Liver (tissue), 9 donors: ENCODE data around the gene NUDT2. TPM values are rescaled to one million over a fixed set of nuclear protein-coding genes. Genes with fewer than 3 reads are reported as not detected.

ENCODE experiments used
- DNase-seq: peaks from one replicate; pipeline ENCODE4 v3.0.0-alpha.2; 2017; ENCODE audit warnings: low spot score
- H3K27ac ChIP-seq, 2 donors: one replicate each; pipeline ENCODE4 v1.7.0; 2013; ENCODE audit warnings: inconsistent platforms in 2 of 2, low read length in 2 of 2, control low read depth in 1 of 2, low read depth in 1 of 2, mild to moderate bottlenecking in 1 of 2
- H3K27me3 ChIP-seq, 4 donors: one replicate each; pipeline versions ENCODE4 v1.6.1 to v1.7.0; 2013; ENCODE audit warnings: low read length in 3 of 4, inconsistent platforms in 1 of 4, mild to moderate bottlenecking in 1 of 4, moderate library complexity in 1 of 4; ENCODE audit not compliant: control insufficient read depth in 4 of 4, insufficient read depth in 4 of 4
- H3K36me3 ChIP-seq, 4 donors: one replicate each; pipeline versions ENCODE4 v1.6.1 to v1.7.0; 2013; ENCODE audit warnings: low read length in 3 of 4, mild to moderate bottlenecking in 3 of 4, low read depth in 1 of 4, moderate library complexity in 1 of 4; ENCODE audit not compliant: control insufficient read depth in 4 of 4, insufficient read depth in 3 of 4
- H3K4me1 ChIP-seq, 4 donors: one replicate each; pipeline versions ENCODE4 v1.6.1 to v1.7.0; 2013; ENCODE audit warnings: low read length in 3 of 4, mild to moderate bottlenecking in 3 of 4, moderate library complexity in 1 of 4; ENCODE audit not compliant: control insufficient read depth in 4 of 4, insufficient read depth in 4 of 4
- H3K4me3 ChIP-seq, 3 donors: one replicate each; pipeline versions ENCODE4 v1.6.1 to v1.7.0; 2013; ENCODE audit warnings: low read length in 3 of 3, control low read depth in 1 of 3, low read depth in 1 of 3, mild to moderate bottlenecking in 1 of 3
- H3K9ac ChIP-seq, 2 donors: one replicate each; pipeline ENCODE4 v1.7.0; 2013; ENCODE audit warnings: low read length in 2 of 2, mild to moderate bottlenecking in 2 of 2, moderate library complexity in 2 of 2, control low read depth in 1 of 2, low read depth in 1 of 2
- H3K9me3 ChIP-seq, 4 donors: one replicate each; pipeline versions ENCODE4 v1.6.1 to v1.7.0; 2013; ENCODE audit warnings: low read length in 3 of 4; ENCODE audit not compliant: control insufficient read depth in 4 of 4
- ATF3 ChIP-seq: IDR thresholded peaks from 2 replicates; pipeline ENCODE4 v1.6.1; 2016; ENCODE audit warnings: antibody characterized with exemption
- CTCF ChIP-seq: fragments of 150-350 bp; IDR thresholded peaks from 2 replicates; pipeline ENCODE4 v1.5.1; 2017; ENCODE audit warnings: improper control_type of control experiment, low read depth, low read length; ENCODE audit not compliant: missing input control
- EGR1 ChIP-seq, 2 donors: IDR thresholded peaks; 2 replicates each; pipeline ENCODE4 v1.6.1; 2016 to 2018; ENCODE audit warnings: antibody characterized with exemption in 2 of 2, low read depth in 2 of 2
- FOXA2 ChIP-seq: IDR thresholded peaks from 2 replicates; pipeline ENCODE4 v1.6.1; 2016; ENCODE audit warnings: antibody characterized with exemption
- HNF4A ChIP-seq, 2 donors: conservative IDR thresholded peaks; 2 replicates each; pipeline ENCODE4 v1.6.1; 2016; ENCODE audit warnings: antibody characterized with exemption in 2 of 2, mild to moderate bottlenecking in 2 of 2
- HNF4G ChIP-seq: IDR thresholded peaks from 2 replicates; pipeline ENCODE4 v1.6.1; 2016; ENCODE audit warnings: antibody characterized with exemption
- JUND ChIP-seq, 2 donors: IDR thresholded peaks; 2 replicates each; pipeline ENCODE4 v1.6.1; 2016; ENCODE audit warnings: antibody characterized with exemption in 2 of 2
- MAX ChIP-seq: IDR thresholded peaks from 2 replicates; pipeline ENCODE4 v1.6.1; 2016; ENCODE audit warnings: antibody characterized with exemption
- NR2F2 ChIP-seq: IDR thresholded peaks from 2 replicates; pipeline ENCODE4 v1.6.1; 2016; ENCODE audit warnings: antibody characterized with exemption
- RAD21 ChIP-seq, 2 donors: IDR thresholded peaks; 2 replicates each; pipeline ENCODE4 v1.6.1; 2016; ENCODE audit warnings: antibody characterized with exemption in 2 of 2, mild to moderate bottlenecking in 2 of 2
- RXRA ChIP-seq, 2 donors: IDR thresholded peaks; 2 replicates each; pipeline ENCODE4 v1.6.1; 2017 to 2018; ENCODE audit warnings: antibody characterized with exemption in 2 of 2, mild to moderate bottlenecking in 1 of 2
- SP1 ChIP-seq: IDR thresholded peaks from 2 replicates; pipeline ENCODE4 v1.6.1; 2018; ENCODE audit warnings: antibody characterized with exemption, mild to moderate bottlenecking
- TAF1 ChIP-seq: conservative IDR thresholded peaks from 2 replicates; pipeline ENCODE4 v1.6.1; 2016; ENCODE audit warnings: antibody characterized with exemption, mild to moderate bottlenecking
- YY1 ChIP-seq: IDR thresholded peaks from 2 replicates; pipeline ENCODE4 v1.6.1; 2016; ENCODE audit warnings: antibody characterized with exemption, mild to moderate bottlenecking
- ZBTB33 ChIP-seq: IDR thresholded peaks from 2 replicates; pipeline ENCODE4 v1.6.1; 2016; ENCODE audit warnings: antibody characterized with exemption
- WGBS: extraction: QIAGEN DNeasy Blood & Tissue Kit; methylation state at CpG from one replicate; pipeline ENCODE4 v1.1.7; 2013; 5-methylcytosine and 5-hydroxymethylcytosine counted together
- polyA plus RNA-seq, 2 donors: library from polyadenylated mRNA; stranded (reverse) in 1 of 2; unstranded in 1 of 2; fragments of 200-250 nt in 1 of 2; fragments of >200 nt in 1 of 2; fragmentation: Nextera tagmentation in 1 of 2; extraction: Ambion mirVana in 1 of 2; gene quantifications; one replicate each; pipeline versions ENCODE4 v1.2.1 to v1.2.3, GENCODE V29; 2013 to 2015
- total RNA-seq, 2 donors: library from RNA; depleted of rRNA; stranded (reverse); fragments of >200 nt; gene quantifications; one replicate each; pipeline ENCODE4 v1.2.3, GENCODE V29; 2014
- TF ChIP-seq, protein P1 (sequence below): IDR thresholded peaks from 2 replicates; pipeline ENCODE4 v1.6.1; 2016; ENCODE audit warnings: antibody characterized with exemption, mild to moderate bottlenecking
- donor health status: healthy.
- donor health status: healthy.
- donor health status: healthy.
- donor health status: healthy.
- donor health status: healthy.

Gene NUDT2
- total and polyA plus RNA-seq, 4 donors = 9.2 to 23.5 (median 15.7) TPM

- TF ChIP-seq, protein P1, sequence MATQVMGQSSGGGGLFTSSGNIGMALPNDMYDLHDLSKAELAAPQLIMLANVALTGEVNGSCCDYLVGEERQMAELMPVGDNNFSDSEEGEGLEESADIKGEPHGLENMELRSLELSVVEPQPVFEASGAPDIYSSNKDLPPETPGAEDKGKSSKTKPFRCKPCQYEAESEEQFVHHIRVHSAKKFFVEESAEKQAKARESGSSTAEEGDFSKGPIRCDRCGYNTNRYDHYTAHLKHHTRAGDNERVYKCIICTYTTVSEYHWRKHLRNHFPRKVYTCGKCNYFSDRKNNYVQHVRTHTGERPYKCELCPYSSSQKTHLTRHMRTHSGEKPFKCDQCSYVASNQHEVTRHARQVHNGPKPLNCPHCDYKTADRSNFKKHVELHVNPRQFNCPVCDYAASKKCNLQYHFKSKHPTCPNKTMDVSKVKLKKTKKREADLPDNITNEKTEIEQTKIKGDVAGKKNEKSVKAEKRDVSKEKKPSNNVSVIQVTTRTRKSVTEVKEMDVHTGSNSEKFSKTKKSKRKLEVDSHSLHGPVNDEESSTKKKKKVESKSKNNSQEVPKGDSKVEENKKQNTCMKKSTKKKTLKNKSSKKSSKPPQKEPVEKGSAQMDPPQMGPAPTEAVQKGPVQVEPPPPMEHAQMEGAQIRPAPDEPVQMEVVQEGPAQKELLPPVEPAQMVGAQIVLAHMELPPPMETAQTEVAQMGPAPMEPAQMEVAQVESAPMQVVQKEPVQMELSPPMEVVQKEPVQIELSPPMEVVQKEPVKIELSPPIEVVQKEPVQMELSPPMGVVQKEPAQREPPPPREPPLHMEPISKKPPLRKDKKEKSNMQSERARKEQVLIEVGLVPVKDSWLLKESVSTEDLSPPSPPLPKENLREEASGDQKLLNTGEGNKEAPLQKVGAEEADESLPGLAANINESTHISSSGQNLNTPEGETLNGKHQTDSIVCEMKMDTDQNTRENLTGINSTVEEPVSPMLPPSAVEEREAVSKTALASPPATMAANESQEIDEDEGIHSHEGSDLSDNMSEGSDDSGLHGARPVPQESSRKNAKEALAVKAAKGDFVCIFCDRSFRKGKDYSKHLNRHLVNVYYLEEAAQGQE = no peak
- TF ChIP-seq ZBTB33 (no peak), FOXA2 (no peak)
These were observed 826 bp upstream of the NUDT2 start (continued) for GRCh38 chr9:34328500-34328986.

DNA sequence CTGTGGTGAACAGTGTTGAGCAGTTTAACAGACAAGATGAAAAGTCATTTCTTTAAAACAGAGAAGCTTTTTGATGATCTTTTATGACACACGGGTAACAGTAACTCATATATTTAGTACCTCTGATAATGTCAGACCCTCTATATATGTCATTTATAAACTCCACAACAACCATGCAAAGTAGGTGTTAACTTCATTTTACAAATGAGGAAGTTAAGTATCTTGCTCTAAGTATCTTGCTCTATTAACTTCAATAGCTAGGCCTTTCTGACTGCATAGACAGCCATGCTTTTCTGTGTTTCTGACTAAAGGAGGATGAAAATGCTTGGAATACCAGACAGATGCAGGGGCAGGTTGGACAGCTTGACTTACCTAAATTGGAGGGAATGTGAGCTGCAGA is 1.8 kb downstream of the NUDT2 start:
- WGBS = 81% methylated on average over 1 of the region's 1 CpG

More for the DNA sequence above, 1.8 kb downstream of the NUDT2 start:
- Histone ChIP-seq H3K9ac (no peak overlapping the region), H3K27me3 (no peaks in the 10 kb centered on the region), H3K9me3 (no peaks in the 10 kb centered on the region), H3K27ac (no peak overlapping the region), H3K4me3 (no peak overlapping the region), H3K36me3 (no peaks in the 10 kb centered on the region), H3K4me1 (peaks cover 2 to 42% (median 20%) of the 10 kb centered on the region in 4 donors)
- TF ChIP-seq JUND (IDR thresholded peaks at IDR 0.05) (no peak), RAD21 (IDR thresholded peaks at IDR 0.05) (no peak), HNF4A (conservative IDR thresholded peaks at IDR 0.05) (no peak), TAF1 (no peak), YY1 (no peak), MAX (no peak), ZBTB33 (no peak), RXRA (IDR thresholded peaks at IDR 0.05) (no peak), CTCF (no peak), SP1 (no peak), NR2F2 (no peak), HNF4G (no peak), EGR1 (IDR thresholded peaks at IDR 0.05; ENCODE audit: low read depth in 2 of 2) (no peak), ATF3 (no peak)
- TF ChIP-seq, protein P1 = no peak
- no peak for DNase-seq
